GM15510 (cell line): Measurements from ENCODE around the gene TMEM176B.

ENCODE experiments used
- POLR2A ChIP-seq: IDR thresholded peaks from 3 replicates; pipeline ENCODE4 v1.6.1; 2011; ENCODE audit warnings: borderline replicate concordance; ENCODE audit not compliant: insufficient read length; ENCODE audit errors: extremely low read depth

TMEM176B gene

DNA sequence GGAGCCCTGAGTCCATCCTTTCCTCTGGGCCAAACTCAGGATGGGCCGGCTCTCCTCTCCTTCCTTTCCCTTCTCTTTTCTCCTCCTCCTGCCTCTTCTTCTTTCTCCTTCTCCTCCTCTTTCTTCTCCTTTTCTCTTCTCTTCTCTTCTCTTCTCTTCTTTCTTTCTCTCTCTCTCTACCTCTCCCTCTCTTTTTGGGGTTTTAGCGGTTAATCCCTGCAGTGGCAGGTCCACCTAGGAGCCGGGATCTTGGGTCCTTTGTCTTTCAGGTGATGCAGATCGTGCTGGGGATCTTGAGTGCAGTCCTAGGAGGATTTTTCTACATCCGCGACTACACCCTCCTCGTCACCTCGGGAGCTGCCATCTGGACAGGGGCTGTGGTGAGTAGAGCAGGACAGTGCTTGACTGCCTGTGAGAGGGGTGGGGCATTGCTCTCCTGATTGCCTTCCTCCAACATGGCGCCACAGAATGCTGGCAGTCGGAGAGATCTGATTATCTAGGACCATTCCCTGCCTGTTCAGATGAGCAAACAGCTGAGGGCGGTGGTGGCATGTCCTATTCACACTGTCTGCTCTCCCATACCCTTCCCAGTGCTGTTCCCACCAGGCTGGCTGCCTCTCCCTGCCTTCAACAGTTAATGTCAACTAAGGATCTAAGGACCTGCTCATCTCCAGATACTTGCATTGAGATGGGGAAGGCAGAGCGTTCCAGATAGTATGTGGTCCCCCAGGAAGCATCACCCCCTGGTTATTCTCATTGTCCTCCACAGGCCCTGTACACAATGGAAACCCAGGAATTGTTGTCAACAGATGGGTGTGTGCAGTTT, 2.0 kb upstream of the TMEM176B start:
- no peak for TF ChIP-seq POLR2A

DNA sequence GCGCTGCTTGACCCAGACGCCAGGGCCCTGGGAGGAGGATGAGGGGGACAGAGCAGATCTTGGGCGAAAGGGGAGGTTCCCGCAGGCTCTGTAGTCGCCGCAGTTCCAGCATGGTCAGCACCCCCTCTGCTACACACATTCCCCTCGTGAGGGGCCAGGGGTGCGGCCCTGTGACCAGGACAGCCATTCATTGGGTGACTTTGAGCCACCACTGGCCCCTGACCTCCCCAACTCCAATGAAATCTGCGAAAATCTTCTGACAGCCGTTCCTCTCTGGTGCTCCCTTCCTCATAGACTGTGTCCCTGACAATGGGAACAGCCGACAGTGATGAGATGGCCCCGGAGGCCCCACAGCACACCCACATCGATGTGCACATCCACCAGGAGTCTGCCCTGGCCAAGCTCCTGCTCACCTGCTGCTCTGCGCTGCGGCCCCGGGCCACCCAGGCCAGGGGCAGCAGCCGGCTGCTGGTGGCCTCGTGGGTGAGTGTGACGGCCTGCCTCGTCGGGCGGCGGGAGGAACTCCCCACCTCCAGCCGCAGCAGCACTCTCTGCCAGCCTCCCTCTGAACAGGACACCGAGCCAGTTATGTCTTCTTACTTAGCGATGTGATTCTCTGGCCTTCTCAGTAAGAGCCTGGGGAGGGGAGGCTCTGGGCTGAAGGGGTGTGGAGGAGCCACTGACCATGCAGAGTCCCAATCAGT, 1.2 kb upstream of the TMEM176B start:
- no peak for TF ChIP-seq POLR2A

DNA sequence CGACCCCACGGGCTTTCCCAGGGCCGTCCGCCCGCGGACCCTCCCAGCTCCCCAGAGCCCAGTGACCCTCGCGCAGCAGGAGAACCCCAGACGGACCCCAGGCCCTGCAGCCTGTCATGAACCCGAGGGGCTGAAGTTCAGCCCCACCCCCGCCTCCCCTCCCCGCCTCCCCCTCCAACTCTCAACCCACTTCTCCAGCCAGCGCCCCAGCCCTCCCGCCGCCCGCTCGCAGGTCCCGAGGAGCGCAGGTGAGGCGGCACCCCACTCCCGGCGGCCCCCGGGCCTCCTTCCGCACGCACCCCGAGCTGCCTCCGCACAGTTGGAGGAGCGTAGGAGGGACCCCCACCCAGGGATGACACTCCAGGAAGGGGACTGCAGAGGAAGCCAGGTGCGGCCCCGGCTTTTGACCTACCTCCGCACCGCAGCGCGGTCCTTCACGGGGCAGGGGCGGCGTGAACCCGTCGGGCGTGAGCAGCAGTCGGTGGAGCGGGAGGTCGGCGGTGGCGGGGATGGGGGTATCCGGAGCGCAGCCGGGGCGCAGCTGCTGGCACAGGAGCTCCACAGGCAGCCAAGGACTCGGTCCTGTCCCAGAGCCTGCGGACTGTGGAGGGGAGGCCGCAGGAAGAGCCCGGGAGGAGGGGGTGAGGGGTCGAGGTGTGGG, 547 bp upstream of the TMEM176B start, which contains the start of gene TMEM176A:
Gene TMEM176A, plus strand, starts transcription at position 189 of the 661 bp plus-strand sequence. CDS start 782 bp downstream, outside the sequence.
- no peak for TF ChIP-seq POLR2A

DNA sequence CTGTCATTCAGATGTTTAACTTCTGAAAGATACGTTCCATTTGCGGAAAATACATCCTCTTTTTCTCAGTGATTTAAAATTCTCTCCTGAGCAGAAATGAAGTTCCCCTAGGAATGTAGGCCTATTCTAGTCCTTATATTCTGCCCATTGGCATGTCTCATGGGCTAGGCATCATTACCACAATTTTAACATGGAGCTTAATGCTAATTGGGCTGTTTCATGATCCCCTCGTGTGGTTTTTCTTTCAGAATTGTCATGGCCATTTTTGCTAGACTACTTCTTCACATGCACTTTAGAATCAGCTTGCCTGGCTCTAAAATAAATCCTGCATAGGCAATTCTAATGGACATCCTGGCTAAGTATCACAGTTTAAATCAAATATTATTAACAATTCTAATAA, 1.0 kb downstream of the TMEM176B start:
- TF ChIP-seq POLR2A = no peak

DNA sequence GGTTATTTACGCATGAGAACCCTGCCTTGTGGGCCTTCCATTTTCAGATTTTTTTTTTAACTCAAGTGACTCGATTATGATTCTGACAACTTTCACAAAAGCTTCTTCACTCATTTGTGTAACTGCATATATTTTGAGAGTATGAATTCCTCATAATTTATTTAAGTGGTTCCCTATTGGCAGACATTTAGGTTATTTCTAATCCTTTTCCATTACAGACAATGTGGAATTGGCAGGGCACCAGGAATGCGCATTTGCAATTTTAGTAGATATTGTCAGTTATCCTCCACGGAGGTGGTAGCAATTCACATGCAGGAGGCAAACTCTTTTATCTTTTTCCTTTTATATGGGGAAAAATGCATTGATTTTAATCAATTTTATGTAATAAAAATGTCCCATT, 2.5 kb downstream of the TMEM176B start:
- no peak for TF ChIP-seq POLR2A

DNA sequence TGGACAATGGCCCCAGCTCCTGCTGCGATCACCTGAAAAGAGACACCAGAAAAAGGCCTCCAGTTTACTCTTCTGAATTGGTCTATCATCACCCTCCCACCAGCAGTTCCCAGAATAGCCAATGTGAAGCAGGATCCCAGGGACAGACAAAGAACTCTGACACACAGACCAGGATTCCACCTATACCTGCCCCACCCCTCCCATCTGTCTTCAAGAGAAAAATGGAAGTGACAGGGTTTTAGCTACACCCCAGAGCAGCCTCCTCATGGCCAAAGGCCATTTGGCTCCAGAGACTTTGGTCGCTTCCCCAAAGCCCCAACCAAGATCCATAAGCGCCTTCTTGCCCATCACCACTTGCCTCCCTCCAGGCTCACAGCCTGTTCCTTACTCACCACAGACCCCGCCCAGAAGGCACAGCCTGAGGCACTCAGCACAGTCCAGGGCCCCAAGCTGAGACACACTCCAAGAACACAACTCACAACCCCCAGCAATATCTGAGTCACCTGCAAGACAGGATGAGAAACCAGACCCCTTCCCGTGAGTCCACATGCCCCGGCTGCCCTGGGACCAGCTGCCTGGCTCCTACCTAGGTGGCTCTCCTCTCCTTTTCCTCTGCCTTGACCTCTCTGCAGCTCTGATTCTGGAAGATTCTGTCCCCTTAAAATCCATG, 6.5 kb downstream of the TMEM176B start:
- TF ChIP-seq POLR2A = no peak

DNA sequence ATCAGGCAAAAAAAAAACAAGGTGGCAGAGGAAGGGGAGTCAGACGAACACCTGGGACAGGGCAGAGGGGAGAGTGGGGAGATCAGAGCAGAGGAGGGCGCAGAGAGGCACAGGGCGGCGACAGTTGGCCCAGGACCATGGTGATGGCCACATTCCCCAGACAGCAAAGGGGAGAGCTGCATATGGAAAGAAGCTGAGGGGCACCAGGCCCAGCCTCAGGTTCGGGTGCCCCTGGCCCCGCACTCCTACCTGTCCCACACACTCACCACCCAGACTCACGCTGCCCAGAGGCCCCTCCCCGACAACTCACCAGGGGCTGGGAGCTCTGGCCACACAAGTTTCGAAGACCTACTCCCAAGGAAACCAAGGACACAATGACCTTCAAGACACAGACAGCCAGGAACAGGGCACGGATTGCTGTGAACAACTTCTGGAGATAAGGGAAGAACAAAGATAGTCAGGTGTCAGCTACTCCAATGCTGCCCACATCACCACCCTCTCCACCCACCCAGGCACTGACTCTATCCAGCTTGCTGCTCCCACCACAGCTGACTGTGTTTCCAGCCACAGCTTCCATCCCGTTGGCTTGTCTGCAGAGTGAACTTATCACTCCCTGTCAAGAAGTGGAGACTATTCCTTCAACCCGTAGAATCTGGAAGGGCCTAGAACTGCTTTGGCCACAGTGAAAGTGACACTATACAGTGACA, 8.3 kb downstream of the TMEM176B start:
- TF ChIP-seq POLR2A = no peak

DNA sequence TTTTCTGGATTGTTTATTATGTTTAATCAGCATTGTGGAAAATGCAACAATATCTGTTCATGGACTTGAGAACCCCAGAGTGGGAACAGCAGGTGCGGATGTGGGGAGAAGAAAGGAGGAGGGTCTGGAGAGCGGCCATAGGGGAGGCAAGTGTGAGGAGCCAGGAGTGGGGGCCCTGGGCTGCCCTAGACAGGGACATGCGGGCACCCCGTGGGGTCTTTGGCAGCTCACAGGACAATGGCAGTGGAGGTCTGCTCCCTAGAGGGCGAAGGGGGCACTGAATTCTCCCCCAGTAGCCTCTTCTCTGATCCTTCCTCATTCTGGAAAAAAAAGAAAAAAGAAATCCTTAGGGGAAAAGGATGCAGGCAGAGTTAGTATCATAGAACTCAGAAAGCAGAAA, 8.9 kb downstream of the TMEM176B start:
- TF ChIP-seq POLR2A = no peak

DNA sequence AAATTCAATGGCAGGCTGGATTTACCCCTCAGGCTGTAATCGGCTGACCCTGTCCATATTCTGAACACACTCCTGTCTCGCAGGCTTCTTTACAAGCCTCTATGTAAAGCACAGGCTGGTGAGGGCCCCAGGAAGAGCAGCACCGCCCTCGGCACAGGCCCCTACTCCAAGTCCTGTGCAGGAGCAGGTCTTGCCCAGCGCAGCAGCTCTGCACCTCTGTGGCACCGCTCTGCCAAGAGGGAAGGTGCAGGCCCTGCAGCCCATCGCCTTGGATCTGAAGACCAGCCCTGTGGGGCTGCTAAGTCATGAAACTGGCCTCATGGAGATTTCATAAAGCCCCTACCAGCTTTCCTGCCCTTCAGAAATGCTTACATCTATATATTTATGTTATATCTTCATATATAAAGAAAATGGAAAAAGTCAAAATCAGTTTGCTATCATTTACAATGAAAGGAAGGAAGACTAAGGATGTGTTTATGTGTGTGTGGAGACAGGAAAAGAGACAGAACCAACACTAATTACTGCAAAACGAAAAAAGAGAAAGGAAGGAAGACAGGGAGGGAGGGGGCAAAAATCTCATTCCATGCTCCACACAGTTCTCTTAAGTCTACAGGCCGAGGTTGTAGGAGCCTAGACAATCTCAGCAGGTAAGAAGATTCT, 9.6 kb downstream of the TMEM176B start:
- TF ChIP-seq POLR2A = no peak

DNA sequence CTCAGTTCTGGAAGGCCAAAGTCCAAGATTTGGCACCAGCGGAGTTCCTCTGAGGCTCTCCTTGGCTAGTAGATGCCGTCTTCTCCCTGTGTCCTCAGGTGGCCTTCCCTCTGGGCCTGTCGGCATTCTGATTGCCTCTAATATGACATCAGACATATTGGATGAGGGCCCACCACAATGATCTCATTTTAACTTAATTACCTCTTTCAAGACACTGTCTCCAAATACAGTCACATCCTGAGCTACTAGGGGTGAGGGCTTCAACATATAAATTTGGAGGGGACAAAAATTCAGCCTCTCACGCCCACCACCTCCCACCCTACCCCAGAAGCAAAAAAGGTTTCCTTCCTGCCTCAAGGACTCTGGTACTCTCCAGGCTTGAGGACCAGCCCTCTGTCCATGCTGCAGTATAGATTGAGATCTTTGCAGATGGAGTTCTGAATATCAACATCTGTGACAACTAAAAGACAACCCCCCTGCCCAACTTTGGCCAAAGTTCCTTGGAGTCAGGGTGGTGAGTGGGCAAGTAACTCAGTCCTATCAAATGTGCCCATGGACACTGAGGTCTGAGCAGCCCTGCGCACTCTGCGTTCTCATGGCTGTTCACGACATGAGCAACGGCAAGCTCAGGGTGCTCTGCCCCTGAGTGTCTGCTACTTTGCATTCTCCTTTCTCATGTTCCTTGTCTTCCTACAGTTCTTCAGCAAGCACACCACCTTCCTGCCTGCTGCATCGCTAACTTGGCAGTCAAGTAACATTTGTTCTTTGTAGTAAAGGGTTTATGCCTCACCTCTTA, 11.5 kb downstream of the TMEM176B start:
- TF ChIP-seq POLR2A = no peak

DNA sequence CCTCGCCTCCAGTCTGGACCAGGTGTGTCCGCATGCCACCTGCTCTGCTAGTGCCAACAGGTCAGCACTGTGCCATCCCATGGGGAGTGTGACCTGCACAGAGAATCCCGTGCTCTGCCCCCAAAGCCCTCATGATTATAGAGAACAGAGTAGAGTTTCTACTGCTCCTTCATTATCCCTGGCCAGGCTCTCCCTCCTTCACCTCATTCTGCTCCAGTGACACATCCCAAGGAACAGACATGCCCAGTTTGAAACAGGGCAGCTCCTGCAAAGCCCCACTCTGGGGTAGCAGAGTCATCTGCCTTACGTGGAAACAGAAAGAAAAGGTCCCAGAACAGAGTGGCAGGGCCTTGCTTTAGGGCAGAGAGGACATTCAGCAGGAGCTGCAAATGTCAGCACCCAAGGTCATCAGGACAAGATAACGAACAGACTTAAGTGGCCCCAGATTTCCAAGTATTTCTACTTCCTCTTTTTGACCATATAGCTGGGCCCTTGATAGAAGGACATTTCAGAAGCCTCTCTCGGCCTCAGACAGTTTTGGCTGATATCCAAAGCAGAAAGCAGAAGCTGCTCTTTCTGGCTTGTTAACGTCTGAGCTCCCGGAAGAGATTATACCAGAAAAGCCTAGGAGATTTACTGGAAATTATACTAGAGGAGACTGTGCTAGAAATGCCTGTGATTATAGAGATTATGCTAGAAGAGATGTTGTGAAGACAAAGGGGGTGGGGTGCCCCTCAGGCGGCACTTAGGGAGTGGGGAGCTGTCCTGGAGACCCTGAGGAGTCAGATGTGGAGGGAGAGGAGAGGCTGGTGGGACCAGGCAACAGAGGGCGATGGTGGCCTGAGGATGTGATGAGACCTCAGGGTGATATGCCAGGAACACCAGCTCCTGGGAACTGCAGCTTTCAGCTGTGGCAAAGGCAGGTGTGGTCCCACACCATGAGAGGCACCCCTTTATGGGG, 12.6 kb downstream of the TMEM176B start:
- TF ChIP-seq POLR2A = no peak

DNA sequence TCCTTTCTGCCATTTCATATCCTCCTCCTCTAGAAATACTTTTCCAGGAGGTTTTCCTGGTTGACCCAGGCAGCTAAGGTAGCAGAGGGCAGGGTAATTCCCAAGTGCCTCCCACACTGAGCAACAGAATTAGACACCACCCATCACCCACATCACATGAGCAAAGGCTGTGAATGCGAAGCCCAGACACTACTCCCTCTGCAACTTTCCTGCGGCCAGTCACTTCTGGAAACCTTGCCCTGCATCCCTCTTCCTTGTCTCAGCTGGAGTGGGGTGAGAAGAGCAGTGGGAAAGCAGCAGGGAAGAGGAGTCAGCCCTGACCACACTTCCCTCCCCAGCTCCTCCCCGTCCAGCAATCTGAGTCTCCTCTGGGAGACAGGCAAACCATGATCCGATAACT, 15.2 kb downstream of the TMEM176B start:
- TF ChIP-seq POLR2A = no peak
